Activated CD8-positive, alpha-beta T cell treated with anti-CD3 and anti-CD28 coated beads, Interleukin-2, amount 10 ng/mL, durations not matched to agents 7 days and 5 days (primary cell): Measurements from ENCODE around the gene KCNK17. TPM values are rescaled to one million over a fixed set of nuclear protein-coding genes. Genes with fewer than 3 reads are reported as not detected.

Source experiments
- ATAC-seq: fragments of 150-1000 bp; cut with Tn5 transposase; one replicate; pipeline ENCODE4 v1.10.0; 2021; ENCODE audit warnings: moderate library complexity
- CTCF ChIA-PET: fragments of 350-600 bp; sonication (Branson Sonifier 250); formaldehyde crosslinking; loops from one replicate; lab custom pipeline; 2021; ENCODE audit warnings: antibody characterized with exemption; lab: Charles Lee
- POLR2A ChIA-PET: fragments of 350-600 bp; sonication (Branson Sonifier 250); formaldehyde crosslinking; loops from one replicate; lab custom pipeline; 2021; ENCODE audit warnings: antibody characterized with exemption; lab: Charles Lee
- DNase-seq: peaks from one replicate; pipeline ENCODE4 v3.0.0-alpha.2; 2020
- H3K27ac Mint-ChIP-seq: one replicate; pipeline ENCODE4 v1.8.0; 2021; ENCODE audit warnings: mild to moderate bottlenecking, mixed read lengths
- H3K27me3 Mint-ChIP-seq: one replicate; pipeline ENCODE4 v1.8.0; 2021; ENCODE audit warnings: low read depth, mixed read lengths
- H3K36me3 Mint-ChIP-seq: one replicate; pipeline ENCODE4 v1.8.0; 2021; ENCODE audit warnings: low read depth, mixed read lengths
- H3K4me1 Mint-ChIP-seq: one replicate; pipeline ENCODE4 v1.8.0; 2021; ENCODE audit warnings: low read depth, mixed read lengths
- H3K4me3 Mint-ChIP-seq: one replicate; pipeline ENCODE4 v1.8.0; 2021; ENCODE audit warnings: mild to moderate bottlenecking, mixed read lengths
- H3K9me3 Mint-ChIP-seq: one replicate; pipeline ENCODE4 v1.8.0; 2022; ENCODE audit warnings: mixed read lengths; ENCODE audit not compliant: insufficient read depth
- total RNA-seq, 2 experiments: library from RNA; stranded (reverse); gene quantifications; one replicate each; pipeline ENCODE4 v1.2.3, GENCODE V29; 2021

KCNK17 gene
- total RNA-seq, 2 experiments from 2014 or later, result not detected

DNA sequence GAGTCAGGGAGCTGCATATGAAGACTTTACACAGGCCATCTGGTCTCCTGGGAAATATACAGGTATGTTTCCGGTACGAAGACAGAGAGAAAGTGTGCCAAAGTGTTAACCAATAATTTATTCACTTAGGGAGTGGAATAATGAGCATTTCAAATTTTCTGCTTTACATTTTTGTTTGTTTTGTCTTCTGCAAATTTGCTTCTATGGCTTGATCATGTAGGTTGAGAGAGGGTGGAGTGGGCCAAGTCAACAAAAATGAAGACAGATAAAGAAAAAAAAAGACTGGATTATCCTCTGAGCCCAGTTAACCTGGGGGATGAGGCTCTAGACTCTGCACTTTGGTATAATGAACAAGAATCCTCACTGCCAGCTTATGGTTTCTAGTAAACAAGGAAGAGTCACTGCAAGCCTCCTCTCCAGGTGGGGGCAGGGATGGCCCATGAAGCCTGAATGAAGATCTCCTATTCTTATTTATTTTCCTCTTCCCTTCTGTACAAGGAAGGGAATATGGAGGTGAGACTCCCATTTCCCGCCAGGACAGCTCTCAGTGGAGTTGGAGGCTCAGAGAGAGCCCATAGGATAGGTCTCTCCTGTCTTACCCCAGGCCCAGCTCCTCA lies 37.7 kb downstream of the KCNK17 start:
- no peak overlapping the region for H3K27ac Mint-ChIP-seq
- ChIA-PET CTCF (no interaction called here), POLR2A (no interaction called here)
- ATAC-seq (no peak), DNase-seq (no peak)
- H3K9me3 Mint-ChIP-seq, result no peaks in the 10 kb centered on the region
- no peak overlapping the region for H3K4me3 Mint-ChIP-seq
- H3K36me3 Mint-ChIP-seq, result no peaks in the 10 kb centered on the region
- H3K4me1 Mint-ChIP-seq, result peaks cover 2% of the 10 kb centered on the region
- H3K27me3 Mint-ChIP-seq, result peaks cover 8% of the 10 kb centered on the region

DNA sequence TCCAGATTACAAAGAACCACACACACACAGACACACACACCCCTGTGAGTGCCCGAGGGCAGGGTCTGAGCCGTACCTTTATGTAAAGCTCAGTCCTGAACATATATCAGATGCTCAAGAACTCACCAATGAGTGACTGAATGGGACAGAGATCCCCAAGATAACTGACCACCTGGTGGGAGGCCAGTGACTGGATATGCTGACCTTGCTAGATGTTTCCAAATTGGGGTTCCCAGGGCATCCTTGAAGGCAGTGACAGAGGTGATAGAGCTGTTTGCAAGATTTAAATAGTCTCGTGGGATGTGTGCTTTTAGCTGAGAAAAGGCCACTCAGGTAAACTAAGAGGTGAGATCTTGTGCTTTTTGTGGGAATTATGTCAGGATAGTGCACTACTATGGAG lies 39.3 kb downstream of the KCNK17 start:
- POLR2A ChIA-PET, result no interaction called here
- CTCF ChIA-PET, result interaction anchor here (0.9 kb wide), 1 partner anchor 34 kb away, joined by 3 read pairs; no protein-coding TSS in a partner anchor
- ATAC-seq (no peak), DNase-seq (no peak)
- Mint-ChIP-seq H3K4me3 (no peak overlapping the region), H3K4me1 (no peaks in the 10 kb centered on the region), H3K27me3 (peaks cover 8% of the 10 kb centered on the region), H3K27ac (no peak overlapping the region), H3K36me3 (no peaks in the 10 kb centered on the region), H3K9me3 (no peaks in the 10 kb centered on the region)

DNA sequence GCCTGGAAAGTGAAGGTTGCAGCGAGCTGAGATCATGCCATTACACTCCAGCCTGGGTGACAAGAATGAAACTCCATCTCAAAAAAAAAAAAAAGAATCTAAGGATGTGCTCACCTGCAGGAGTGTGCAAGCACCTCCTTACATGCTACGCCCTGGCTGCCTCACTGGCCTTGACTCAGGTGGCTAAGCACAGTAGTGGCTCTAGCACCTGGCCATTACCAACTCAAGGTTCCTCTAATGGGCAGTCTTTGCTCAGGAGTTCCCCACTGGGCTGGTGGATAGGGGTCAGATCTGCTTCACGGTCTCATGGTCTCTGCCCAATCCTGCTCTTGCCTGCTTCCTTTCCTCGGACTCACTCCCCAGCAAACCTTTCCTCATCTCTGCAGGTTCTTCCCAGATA lies 39.7 kb downstream of the KCNK17 start:
- ATAC-seq, result no peak
- H3K27me3 Mint-ChIP-seq, result peaks cover 8% of the 10 kb centered on the region
- H3K27ac Mint-ChIP-seq, result no peak overlapping the region
- ChIA-PET POLR2A (no interaction called here), CTCF (no interaction called here)
- no peaks in the 10 kb centered on the region for H3K36me3 Mint-ChIP-seq
- H3K9me3 Mint-ChIP-seq, result no peaks in the 10 kb centered on the region
- DNase-seq, result no peak
- H3K4me3 Mint-ChIP-seq, result no peak overlapping the region
- no peaks in the 10 kb centered on the region for H3K4me1 Mint-ChIP-seq

DNA sequence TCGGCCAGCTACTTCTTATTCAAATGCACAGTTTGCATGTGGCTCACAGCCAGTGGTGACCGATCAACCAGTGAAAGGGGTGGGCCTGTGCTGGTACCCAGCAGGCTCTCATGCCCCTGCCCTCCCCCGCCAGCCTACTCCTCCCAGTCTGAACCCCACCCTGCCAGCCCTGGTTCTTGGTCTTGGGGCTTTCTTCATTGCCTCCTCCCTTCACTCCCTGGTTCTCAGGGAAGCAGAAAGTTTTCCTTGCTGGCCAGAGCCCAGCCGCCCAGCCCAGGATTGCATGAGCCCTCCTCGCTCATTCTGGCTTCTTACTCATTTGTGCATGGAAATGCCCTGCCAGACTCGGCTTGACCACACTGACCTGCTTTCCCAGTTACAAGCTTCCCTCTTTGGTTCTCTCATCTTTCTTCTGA lies 40.8 kb downstream of the KCNK17 start:
- POLR2A ChIA-PET, result interaction anchor here (0.9 kb wide), 1 partner anchor 29 kb away, joined by 3 read pairs; no protein-coding TSS in a partner anchor
- no peaks in the 10 kb centered on the region for H3K36me3 Mint-ChIP-seq
- ATAC-seq (no peak), DNase-seq (no peak)
- H3K27me3 Mint-ChIP-seq, result peaks cover 8% of the 10 kb centered on the region
- H3K27ac Mint-ChIP-seq, result no peak overlapping the region
- CTCF ChIA-PET, result no interaction called here
- no peaks in the 10 kb centered on the region for H3K9me3 Mint-ChIP-seq
- H3K4me1 Mint-ChIP-seq, result no peaks in the 10 kb centered on the region
- no peak overlapping the region for H3K4me3 Mint-ChIP-seq

DNA sequence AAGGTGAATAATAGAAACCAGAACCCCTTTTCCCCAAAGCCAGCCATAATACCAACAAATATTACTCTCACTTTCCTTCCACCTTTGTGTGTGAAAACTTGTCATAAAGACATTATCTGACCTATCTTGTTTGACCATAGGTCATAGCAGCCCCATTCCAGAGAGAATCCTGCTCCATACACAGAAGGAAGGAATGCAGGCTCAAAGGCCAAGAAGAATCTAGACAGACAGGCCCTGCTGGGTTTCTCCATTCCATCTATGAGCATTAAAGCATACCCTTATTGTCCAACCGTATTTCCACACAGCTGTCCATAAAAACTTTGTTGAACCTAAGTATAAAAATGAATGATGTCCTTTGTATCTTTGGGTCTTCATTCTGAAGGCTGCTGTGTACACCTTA lies 44.3 kb downstream of the KCNK17 start:
- H3K36me3 Mint-ChIP-seq, result no peaks in the 10 kb centered on the region
- no peaks in the 10 kb centered on the region for H3K9me3 Mint-ChIP-seq
- no peaks in the 10 kb centered on the region for H3K4me1 Mint-ChIP-seq
- no peaks in the 10 kb centered on the region for H3K27me3 Mint-ChIP-seq
- no peak overlapping the region for H3K27ac Mint-ChIP-seq
- ChIA-PET POLR2A (no interaction called here), CTCF (no interaction called here)
- ATAC-seq (no peak), DNase-seq (no peak)
- no peak overlapping the region for H3K4me3 Mint-ChIP-seq

DNA sequence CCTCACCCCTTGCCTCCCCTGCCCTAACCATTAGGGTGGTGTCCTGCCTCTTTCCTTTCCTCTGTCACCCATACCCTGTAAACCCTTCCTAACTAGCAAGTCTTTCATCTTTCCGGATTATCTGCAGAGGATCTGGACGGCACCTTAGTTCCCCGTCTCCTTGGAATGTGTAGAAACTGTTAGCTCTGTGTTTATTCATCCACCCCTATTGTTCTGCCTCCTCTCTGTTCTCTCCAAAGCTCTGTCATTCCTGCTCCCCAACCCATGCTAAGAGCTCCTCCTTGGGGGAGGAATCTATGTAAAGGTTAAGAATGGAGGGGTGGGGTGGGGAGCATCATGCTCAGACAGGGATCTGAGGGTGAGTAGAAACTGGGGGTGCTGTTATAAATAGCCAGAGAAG lies 45.5 kb downstream of the KCNK17 start:
- POLR2A ChIA-PET, result no interaction called here
- Mint-ChIP-seq H3K27ac (no peak overlapping the region), H3K4me3 (no peak overlapping the region), H3K4me1 (no peaks in the 10 kb centered on the region), H3K9me3 (no peaks in the 10 kb centered on the region), H3K36me3 (no peaks in the 10 kb centered on the region), H3K27me3 (no peaks in the 10 kb centered on the region)
- no peak for DNase-seq
- CTCF ChIA-PET, result no interaction called here
- no peak for ATAC-seq

DNA sequence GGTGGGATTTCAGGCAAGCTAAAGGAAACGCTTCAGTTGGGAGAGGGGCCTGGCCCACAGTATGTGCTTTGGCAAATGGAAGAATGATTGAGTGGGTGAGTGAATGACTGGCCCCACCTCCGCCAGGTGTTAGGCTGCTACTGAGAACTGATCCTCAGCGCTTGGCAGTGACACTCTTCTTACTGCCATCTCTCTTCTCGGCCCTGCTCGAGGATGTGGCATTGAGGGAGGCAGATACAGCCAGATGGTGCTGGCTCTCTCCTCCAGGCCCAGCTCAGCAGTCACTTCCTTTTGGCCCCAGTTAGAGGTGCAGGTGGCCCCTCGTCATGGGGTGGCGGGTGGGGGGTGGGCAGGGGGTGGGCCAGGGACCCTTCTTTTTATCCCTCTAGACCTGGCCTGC lies 46.0 kb downstream of the KCNK17 start:
- no peak for DNase-seq
- ChIA-PET CTCF (no interaction called here), POLR2A (no interaction called here)
- no peak overlapping the region for H3K27ac Mint-ChIP-seq
- no peaks in the 10 kb centered on the region for H3K36me3 Mint-ChIP-seq
- no peaks in the 10 kb centered on the region for H3K27me3 Mint-ChIP-seq
- no peaks in the 10 kb centered on the region for H3K9me3 Mint-ChIP-seq
- H3K4me3 Mint-ChIP-seq, result no peak overlapping the region
- no peaks in the 10 kb centered on the region for H3K4me1 Mint-ChIP-seq
- ATAC-seq, result no peak

DNA sequence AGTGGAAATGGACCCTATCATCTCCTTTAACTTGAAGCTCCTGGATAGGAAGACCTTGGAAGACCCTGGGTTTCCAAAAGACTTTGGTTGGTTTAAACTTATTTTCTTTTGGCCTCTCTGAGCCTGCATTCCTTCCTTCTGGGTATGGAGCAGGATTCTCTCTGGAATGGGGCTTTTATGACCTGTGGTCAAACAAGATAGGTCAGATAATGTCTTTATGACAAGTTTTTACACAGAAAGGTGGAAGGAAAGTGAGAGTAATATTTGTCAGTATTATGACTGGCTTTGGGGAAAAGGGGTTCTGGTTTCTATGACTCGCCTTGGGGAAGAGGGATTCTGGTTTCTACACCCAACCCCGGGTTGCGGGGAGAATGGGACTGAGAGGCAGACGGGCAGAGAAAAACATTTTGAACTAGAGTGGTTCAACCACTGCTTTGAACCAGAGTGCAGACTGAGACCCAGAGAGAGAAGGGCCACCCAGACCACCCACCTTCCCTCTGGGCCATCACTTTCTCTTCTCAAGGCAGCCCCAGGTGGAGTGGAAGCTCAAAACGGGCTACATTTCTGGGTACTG lies 47.4 kb downstream of the KCNK17 start:
- Mint-ChIP-seq H3K9me3 (no peaks in the 10 kb centered on the region), H3K36me3 (no peaks in the 10 kb centered on the region), H3K4me1 (no peaks in the 10 kb centered on the region), H3K27me3 (no peaks in the 10 kb centered on the region), H3K4me3 (no peak overlapping the region), H3K27ac (no peak overlapping the region)
- DNase-seq (no peak), ATAC-seq (no peak)
- ChIA-PET POLR2A (no interaction called here), CTCF (no interaction called here)

DNA sequence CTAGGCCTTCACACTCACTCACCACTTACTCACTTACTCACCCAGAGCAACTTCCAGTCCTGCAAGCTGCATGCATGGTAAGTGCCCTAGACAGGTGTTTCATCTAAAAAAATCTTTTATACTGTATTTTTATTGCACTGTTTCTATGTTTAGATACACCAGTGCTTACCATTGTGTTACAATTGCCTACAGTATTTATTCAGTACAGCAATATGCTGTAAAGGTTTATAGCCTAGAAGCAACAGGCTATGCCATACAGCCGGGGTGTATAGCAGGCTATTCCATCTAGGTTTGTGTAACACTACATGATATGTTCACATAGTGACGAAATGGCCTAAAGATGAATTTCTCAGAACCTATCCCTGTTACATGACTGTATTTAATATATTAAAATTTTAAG lies 47.8 kb downstream of the KCNK17 start:
- no peak overlapping the region for H3K27ac Mint-ChIP-seq
- DNase-seq, result no peak
- no peak overlapping the region for H3K4me3 Mint-ChIP-seq
- no peak for ATAC-seq
- H3K4me1 Mint-ChIP-seq, result no peaks in the 10 kb centered on the region
- H3K27me3 Mint-ChIP-seq, result peaks cover under 1% of the 10 kb centered on the region
- CTCF ChIA-PET, result no interaction called here
- POLR2A ChIA-PET, result no interaction called here
- no peaks in the 10 kb centered on the region for H3K36me3 Mint-ChIP-seq
- no peaks in the 10 kb centered on the region for H3K9me3 Mint-ChIP-seq

DNA sequence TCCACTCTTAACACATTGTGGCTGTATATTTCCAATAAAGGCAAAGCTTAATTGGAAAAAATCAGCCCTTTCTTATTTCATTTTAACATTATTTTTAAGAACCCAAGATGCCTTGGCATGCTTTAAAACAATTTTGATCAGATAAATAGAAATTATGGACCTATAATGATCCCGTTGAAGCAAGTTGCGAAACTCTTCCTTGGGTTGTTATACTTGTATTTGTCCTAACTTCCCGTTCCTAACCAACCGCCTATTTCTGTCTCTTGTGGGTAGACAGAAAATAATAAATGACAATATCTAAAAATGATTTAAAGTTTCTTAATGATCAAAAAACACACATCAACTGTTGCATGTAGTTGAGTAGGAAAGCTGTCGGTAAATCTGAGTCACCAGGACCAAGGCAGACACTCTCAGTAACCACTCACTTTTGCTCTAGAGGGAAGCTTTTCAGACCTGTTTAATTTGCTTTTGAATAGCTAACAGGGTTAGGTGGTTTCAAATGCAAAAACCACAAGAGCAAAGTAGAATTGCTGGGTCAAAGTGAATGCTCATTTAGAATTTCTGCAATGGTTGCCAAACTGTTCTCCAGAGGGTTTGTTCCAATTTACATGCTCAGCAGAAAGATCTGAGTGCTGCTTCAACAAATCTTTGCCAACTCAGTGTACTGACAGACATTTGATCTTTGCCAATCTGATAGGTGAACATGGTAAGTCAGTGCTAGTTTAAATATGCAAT lies 50.7 kb downstream of the KCNK17 start:
- DNase-seq (no peak), ATAC-seq (no peak)
- Mint-ChIP-seq H3K4me1 (no peaks in the 10 kb centered on the region), H3K4me3 (no peak overlapping the region), H3K27me3 (peaks cover 2% of the 10 kb centered on the region), H3K9me3 (no peaks in the 10 kb centered on the region), H3K36me3 (no peaks in the 10 kb centered on the region), H3K27ac (no peak overlapping the region)
- POLR2A ChIA-PET, result no interaction called here
- CTCF ChIA-PET, result interaction anchor here (1.8 to 2.5 kb wide), 2 partner anchors 40 to 46 kb away, joined by 5 to 11 read pairs; no protein-coding TSS in a partner anchor

DNA sequence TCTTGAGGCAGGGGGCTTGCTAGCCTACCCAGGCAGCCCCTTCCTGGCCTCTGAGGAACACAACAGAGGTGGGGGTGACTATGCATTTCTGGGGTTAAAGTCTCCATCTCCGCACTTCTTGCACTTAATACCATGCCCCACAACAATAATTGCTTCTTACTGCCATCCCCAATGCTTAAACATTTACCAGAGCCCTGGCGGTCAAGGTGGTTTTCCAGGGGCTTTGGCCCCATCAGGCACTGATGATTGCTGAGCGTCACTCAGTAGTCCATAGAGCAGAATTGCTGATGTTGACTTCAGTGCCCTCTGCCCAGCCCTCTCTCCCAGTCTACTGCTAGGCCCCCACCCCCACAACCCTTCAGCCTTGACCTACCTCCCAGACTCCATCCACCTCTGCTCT lies 52.5 kb downstream of the KCNK17 start:
- no peaks in the 10 kb centered on the region for H3K36me3 Mint-ChIP-seq
- H3K4me1 Mint-ChIP-seq, result no peaks in the 10 kb centered on the region
- no peaks in the 10 kb centered on the region for H3K9me3 Mint-ChIP-seq
- no peak for ATAC-seq
- ChIA-PET CTCF (no interaction called here), POLR2A (no interaction called here)
- H3K27me3 Mint-ChIP-seq, result peaks cover 3% of the 10 kb centered on the region
- H3K27ac Mint-ChIP-seq, result no peak overlapping the region
- DNase-seq, result no peak
- no peak overlapping the region for H3K4me3 Mint-ChIP-seq

DNA sequence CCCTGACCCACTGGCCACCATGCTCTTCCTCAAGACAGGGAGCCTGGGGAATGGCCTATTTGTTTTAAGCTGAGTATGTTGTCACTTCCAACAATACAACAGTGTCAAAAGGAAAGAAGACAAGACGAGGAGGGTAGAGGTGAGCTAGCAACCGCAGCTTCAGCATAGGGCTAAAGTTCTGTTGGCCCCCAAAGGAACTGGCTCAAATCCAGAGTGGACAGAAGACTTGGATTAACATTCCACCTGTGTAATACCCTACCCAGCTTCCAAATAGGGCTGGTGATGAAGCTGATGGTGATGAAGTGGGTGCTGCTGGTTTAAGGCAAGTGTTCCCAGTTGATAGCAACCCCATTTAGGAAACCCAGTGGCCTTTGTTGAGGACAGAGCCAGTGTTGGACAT lies 53.3 kb downstream of the KCNK17 start:
- no peaks in the 10 kb centered on the region for H3K4me1 Mint-ChIP-seq
- DNase-seq (no peak), ATAC-seq (no peak)
- H3K4me3 Mint-ChIP-seq, result no peak overlapping the region
- no peaks in the 10 kb centered on the region for H3K36me3 Mint-ChIP-seq
- CTCF ChIA-PET, result no interaction called here
- POLR2A ChIA-PET, result no interaction called here
- no peaks in the 10 kb centered on the region for H3K9me3 Mint-ChIP-seq
- H3K27me3 Mint-ChIP-seq, result peaks cover 7% of the 10 kb centered on the region
- H3K27ac Mint-ChIP-seq, result no peak overlapping the region
